ENCODE results near the gene TBC1D3G. TPM values are rescaled to one million over a fixed set of nuclear protein-coding genes. Genes with fewer than 3 reads are reported as not detected.
"Not testable (repeated sequence)": the region's sequence is repeated elsewhere in the genome, so short reads cannot be mapped to it uniquely, and the experiment has no call there.

TBC1D3G gene
- total RNA-seq, result 1 to 10 TPM in 1 of 2 donors, not detected in 1; 7.2 TPM

GRCh38 chr17:36323584-36323983 lies at the start of gene TBC1D3G:
TSS of gene TBC1D3G (plus strand) at chr17:36323884. CDS start at chr17:36325412, 1,528 bp downstream.
- H3K27ac Mint-ChIP-seq; H3K27me3 Mint-ChIP-seq (ENCODE audit: low read depth); ATAC-seq (replicated peaks in 1 of 2); H3K9me3 Mint-ChIP-seq; H3K4me1 Mint-ChIP-seq (ENCODE audit: low read depth); H3K4me3 Mint-ChIP-seq; H3K36me3 Mint-ChIP-seq (ENCODE audit: insufficient read depth in 2 of 2); DNase-seq: not testable (repeated sequence)

- H3K9me3 Mint-ChIP-seq; H3K4me3 Mint-ChIP-seq; H3K27ac Mint-ChIP-seq; H3K4me1 Mint-ChIP-seq (ENCODE audit: low read depth); H3K36me3 Mint-ChIP-seq (ENCODE audit: insufficient read depth in 2 of 2); H3K27me3 Mint-ChIP-seq (ENCODE audit: low read depth); DNase-seq: not testable (repeated sequence)
- ATAC-seq (replicated peaks in 1 of 2), result peak in 1 of 2 donors; percentile 33
Measured at GRCh38 chr17:36283256-36283655, 40.4 kb upstream of the TBC1D3G start.

DNA sequence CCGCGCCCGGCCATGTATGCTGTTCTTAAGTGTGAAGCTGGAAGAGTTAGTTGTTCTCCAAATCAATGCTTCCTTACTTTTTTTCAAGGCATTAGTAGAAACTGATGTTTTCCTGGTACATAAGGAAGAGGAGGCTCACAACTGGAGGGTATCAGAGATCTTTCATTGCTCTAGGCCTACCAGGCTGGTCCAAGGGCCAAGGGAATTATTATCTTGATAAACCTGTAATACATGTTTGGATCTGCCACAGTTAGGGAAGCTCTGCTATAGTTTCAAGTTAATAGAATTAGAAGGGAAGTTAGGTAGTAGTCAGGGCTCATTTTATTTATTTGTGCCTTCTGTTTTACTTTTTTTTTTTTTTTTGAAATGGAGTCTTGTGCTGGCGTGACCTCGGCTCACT lies 39.5 kb upstream of the TBC1D3G start:
- not testable (repeated sequence) for H3K27me3 Mint-ChIP-seq (ENCODE audit: low read depth); ATAC-seq (replicated peaks in 1 of 2); H3K4me3 Mint-ChIP-seq

DNA sequence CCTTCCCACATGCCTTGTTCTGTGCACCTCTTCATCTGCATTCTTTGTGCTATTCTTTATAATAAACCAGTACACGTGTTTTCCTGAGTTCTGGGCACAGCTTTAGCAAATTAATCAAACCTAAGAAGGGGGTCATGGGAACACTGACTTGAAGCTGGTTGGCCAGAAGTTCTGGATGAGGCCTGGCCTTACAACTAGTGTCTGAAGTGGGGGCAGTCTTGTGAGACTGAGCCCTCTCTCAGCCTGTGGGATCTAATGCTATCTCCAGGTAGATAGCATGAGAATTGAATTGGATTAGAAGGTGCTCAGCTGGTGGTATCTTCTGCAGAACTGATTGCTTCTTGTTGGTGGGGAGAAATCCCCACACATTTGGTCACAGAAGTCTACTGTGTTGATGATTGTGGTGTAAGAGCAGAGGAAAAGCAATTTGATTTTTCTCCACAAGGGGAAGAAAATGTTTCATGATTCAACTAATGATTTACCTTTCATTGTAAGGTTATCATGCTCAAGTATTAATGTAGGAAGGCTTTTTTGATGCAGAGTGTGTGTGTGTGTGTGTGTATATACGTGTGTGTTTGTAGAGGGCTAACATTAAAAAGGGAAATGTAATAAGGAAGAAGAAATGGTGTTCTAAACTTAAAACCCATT lies 33.6 kb upstream of the TBC1D3G start:
- H3K27me3 Mint-ChIP-seq (ENCODE audit: low read depth), result not testable (repeated sequence)

More for the DNA sequence above, 39.5 kb upstream of the TBC1D3G start:
- H3K27ac Mint-ChIP-seq; H3K36me3 Mint-ChIP-seq (ENCODE audit: insufficient read depth in 2 of 2); DNase-seq; H3K9me3 Mint-ChIP-seq; H3K4me1 Mint-ChIP-seq (ENCODE audit: low read depth): not testable (repeated sequence)

DNA sequence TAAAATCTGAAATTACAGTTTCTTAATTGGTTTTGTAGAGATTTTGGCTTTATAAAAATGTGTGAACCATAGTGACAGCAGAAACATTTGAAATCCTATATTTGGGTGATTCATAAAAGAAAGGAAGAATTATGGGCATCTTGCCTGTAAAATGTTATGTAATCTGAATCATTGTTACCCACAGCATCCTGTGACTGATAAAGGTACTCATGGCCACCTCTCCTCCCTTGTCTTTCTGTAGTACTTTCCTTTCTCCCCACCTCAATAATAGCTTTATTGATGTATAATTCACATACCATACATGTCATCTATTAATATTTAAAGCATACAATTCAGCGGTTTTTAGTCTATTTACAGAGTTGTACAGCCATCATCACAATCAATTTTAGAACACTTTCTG lies 28.5 kb upstream of the TBC1D3G start:
- not testable (repeated sequence) for H3K4me1 Mint-ChIP-seq (ENCODE audit: low read depth); H3K4me3 Mint-ChIP-seq; H3K9me3 Mint-ChIP-seq; H3K27ac Mint-ChIP-seq; DNase-seq; H3K27me3 Mint-ChIP-seq (ENCODE audit: low read depth); H3K36me3 Mint-ChIP-seq (ENCODE audit: insufficient read depth in 2 of 2)
- peak in 1 of 2 donors; percentile 62 for ATAC-seq (replicated peaks in 1 of 2)

More for the DNA sequence above, 33.6 kb upstream of the TBC1D3G start:
- not testable (repeated sequence) for DNase-seq; H3K9me3 Mint-ChIP-seq; H3K36me3 Mint-ChIP-seq (ENCODE audit: insufficient read depth in 2 of 2); H3K4me3 Mint-ChIP-seq; ATAC-seq (replicated peaks in 1 of 2); H3K27ac Mint-ChIP-seq; H3K4me1 Mint-ChIP-seq (ENCODE audit: low read depth)

- not testable (repeated sequence) for H3K9me3 Mint-ChIP-seq; H3K4me3 Mint-ChIP-seq; H3K27me3 Mint-ChIP-seq (ENCODE audit: low read depth); ATAC-seq (replicated peaks in 1 of 2); H3K27ac Mint-ChIP-seq; H3K4me1 Mint-ChIP-seq (ENCODE audit: low read depth); DNase-seq; H3K36me3 Mint-ChIP-seq (ENCODE audit: insufficient read depth in 2 of 2)
Measured at GRCh38 chr17:36315736-36316135, 7.9 kb upstream of the TBC1D3G start.

DNA sequence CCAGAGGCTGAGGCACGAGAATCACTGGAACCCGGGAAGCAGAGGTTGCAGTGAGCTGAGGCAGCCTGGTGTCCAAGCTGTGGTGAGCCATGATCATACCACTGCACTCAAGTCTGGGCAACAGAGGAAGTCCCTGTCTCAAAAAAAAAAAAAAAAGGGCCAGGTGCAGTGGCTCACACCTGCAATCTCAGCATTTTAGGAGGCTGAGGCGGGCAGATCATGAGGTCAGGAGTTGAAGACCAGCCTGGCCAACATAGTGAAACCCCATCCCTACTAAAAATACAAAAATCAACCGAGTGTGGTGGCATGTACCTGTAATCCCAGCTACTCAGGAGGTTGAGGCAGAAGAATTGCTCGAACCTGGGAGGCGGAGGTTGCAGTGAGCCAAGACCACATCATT lies 38.8 kb downstream of the TBC1D3G start:
- not testable (repeated sequence) for H3K27ac Mint-ChIP-seq; H3K36me3 Mint-ChIP-seq (ENCODE audit: insufficient read depth in 2 of 2); H3K27me3 Mint-ChIP-seq (ENCODE audit: low read depth); H3K4me3 Mint-ChIP-seq; H3K9me3 Mint-ChIP-seq; ATAC-seq (replicated peaks in 1 of 2); DNase-seq; H3K4me1 Mint-ChIP-seq (ENCODE audit: low read depth)

DNA sequence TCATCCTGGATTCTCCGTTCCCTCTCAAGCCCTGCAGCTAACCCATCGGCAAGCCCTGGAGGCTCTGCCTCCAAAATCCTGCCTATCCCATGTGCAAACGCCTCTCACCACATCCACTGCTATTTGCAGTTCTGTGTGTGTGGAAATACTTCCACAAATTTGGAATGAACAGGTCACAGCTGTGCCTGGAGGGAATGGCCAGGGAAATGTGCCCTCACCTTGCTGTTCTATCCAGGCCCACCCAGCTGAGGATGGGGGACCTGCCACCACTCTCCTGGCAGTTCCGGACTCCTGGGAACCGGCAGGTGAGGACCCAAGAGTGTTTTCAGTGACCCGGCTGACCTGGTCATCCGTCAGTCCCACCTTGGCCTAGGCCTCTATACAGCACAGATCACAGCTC lies 52.3 kb downstream of the TBC1D3G start:
- H3K27me3 Mint-ChIP-seq (ENCODE audit: low read depth); H3K36me3 Mint-ChIP-seq (ENCODE audit: insufficient read depth in 2 of 2); H3K27ac Mint-ChIP-seq; H3K4me1 Mint-ChIP-seq (ENCODE audit: low read depth); DNase-seq; H3K9me3 Mint-ChIP-seq; ATAC-seq (replicated peaks in 1 of 2); H3K4me3 Mint-ChIP-seq: not testable (repeated sequence)

Other genes with a start within 250 kb of the TBC1D3G start
- 100 to 1,000 TPM in 1 of 2 donors, 10 to 100 TPM in 1; 79.6 to 336 TPM for gene CCL3, start 233.7 kb upstream of the TBC1D3G start, total RNA-seq
- 100 to 1,000 TPM in 1 of 2 donors, 10 to 100 TPM in 1; 63.9 to 200 TPM for gene CCL4, start 220.1 kb upstream of the TBC1D3G start, total RNA-seq
- gene TBC1D3B, start 147.2 kb upstream of the TBC1D3G start, total RNA-seq, result 10 to 100 TPM; 10.8 to 21.4 TPM
- 10 to 100 TPM in 1 of 2 donors, 1 to 10 TPM in 1; 7.0 to 55.5 TPM for gene CCL3L1, start 127.1 kb upstream of the TBC1D3G start, total RNA-seq
- gene CCL4L2, start 112.8 kb upstream of the TBC1D3G start, total RNA-seq, result 10 to 100 TPM in 1 of 2 donors, 1 to 10 TPM in 1; 9.1 to 77.2 TPM
- 1 to 10 TPM; 2.5 to 3.1 TPM for gene TBC1D3I, start 59.3 kb upstream of the TBC1D3G start, total RNA-seq
- gene TBC1D3H, start 64.6 kb downstream of the TBC1D3G start, total RNA-seq, result not detected
- gene ZNHIT3, start 162.8 kb downstream of the TBC1D3G start, total RNA-seq, result 10 to 100 TPM; 49.5 to 54.9 TPM
- 100 to 1,000 TPM; 101 to 118 TPM for gene MYO19, start 211.0 kb downstream of the TBC1D3G start, total RNA-seq
- 1 to 10 TPM; 6.3 to 7.4 TPM for gene PIGW, start 211.1 kb downstream of the TBC1D3G start, total RNA-seq
- gene GGNBP2, start 221.0 kb downstream of the TBC1D3G start, total RNA-seq, result 100 to 1,000 TPM; 156 to 173 TPM

All from activated T-cell treated with anti-CD3 and anti-CD28 coated beads, Interleukin-2, amount 50 U/mL, for 72 hours (primary cell).